ENCODE results near the gene GSTM2. TPM values are rescaled to one million over a fixed set of nuclear protein-coding genes. Genes with fewer than 3 reads are reported as not detected.

GSTM2 gene
- total and polyA plus RNA-seq, 12 donors, result 17.2 to 495 (median 63.4) TPM

- Histone ChIP-seq H3K4me1 (replicated peaks in 1 of 2) (no peaks in the 10 kb centered on the region), H3K9me3 (replicated peaks in 1 of 3) (no peaks in the 10 kb centered on the region), H3K36me3 (replicated peaks in 1 of 2) (no peaks in the 10 kb centered on the region), H3K27me3 (no peaks in the 10 kb centered on the region), H3K4me3 (no peak overlapping the region), H3K27ac (peak overlapping the region in 1 of 5 donors; percentile 10)
- intact Hi-C loops (cut with DNase I), result no loop called here
- 70 to 83% (median 75%) methylated on average over 3 of the region's 3 CpGs for WGBS, 4 donors
- no peak for TF ChIP-seq POLR2A (IDR thresholded peaks at IDR 0.05)
- TF ChIP-seq, protein P1, sequence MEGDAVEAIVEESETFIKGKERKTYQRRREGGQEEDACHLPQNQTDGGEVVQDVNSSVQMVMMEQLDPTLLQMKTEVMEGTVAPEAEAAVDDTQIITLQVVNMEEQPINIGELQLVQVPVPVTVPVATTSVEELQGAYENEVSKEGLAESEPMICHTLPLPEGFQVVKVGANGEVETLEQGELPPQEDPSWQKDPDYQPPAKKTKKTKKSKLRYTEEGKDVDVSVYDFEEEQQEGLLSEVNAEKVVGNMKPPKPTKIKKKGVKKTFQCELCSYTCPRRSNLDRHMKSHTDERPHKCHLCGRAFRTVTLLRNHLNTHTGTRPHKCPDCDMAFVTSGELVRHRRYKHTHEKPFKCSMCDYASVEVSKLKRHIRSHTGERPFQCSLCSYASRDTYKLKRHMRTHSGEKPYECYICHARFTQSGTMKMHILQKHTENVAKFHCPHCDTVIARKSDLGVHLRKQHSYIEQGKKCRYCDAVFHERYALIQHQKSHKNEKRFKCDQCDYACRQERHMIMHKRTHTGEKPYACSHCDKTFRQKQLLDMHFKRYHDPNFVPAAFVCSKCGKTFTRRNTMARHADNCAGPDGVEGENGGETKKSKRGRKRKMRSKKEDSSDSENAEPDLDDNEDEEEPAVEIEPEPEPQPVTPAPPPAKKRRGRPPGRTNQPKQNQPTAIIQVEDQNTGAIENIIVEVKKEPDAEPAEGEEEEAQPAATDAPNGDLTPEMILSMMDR (IDR thresholded peaks at IDR 0.05), result no peak
- no peak for DNase-seq
Measured at GRCh38 chr1:109716570-109717090, 48.8 kb downstream of the GSTM2 start.

DNA sequence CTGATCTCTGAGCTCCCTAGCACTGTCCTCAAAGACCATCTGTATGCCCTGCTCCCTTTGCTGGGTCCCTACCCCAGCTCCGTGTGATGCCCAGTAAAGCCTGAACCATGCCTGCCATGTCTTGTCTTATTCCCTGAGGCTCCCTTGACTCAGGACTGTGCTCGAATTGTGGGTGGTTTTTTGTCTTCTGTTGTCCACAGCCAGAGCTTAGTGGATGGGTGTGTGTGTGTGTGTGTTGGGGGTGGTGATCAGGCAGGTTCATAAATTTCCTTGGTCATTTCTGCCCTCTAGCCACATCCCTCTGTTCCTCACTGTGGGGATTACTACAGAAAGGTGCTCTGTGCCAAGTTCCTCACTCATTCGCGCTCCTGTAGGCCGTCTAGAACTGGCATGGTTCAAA, 49.9 kb downstream of the GSTM2 start:
- Histone ChIP-seq H3K9me3 (replicated peaks in 1 of 3) (no peaks in the 10 kb centered on the region), H3K4me1 (replicated peaks in 1 of 2) (no peaks in the 10 kb centered on the region), H3K36me3 (replicated peaks in 1 of 2) (no peaks in the 10 kb centered on the region), H3K4me3 (no peak overlapping the region), H3K27ac (no peak overlapping the region), H3K27me3 (no peaks in the 10 kb centered on the region)
- no peak for DNase-seq
- intact Hi-C loops (cut with DNase I), result no loop called here
- TF ChIP-seq POLR2A (IDR thresholded peaks at IDR 0.05), result no peak
- TF ChIP-seq, protein P1 (IDR thresholded peaks at IDR 0.05), result no peak
- 77 to 86% (median 85%) methylated on average over 5 of the region's 5 CpGs for WGBS, 4 donors

GRCh38 chr1:109718495-109718894, 50.6 kb downstream of the GSTM2 start:
- H3K27ac ChIP-seq, result no peak overlapping the region

DNA sequence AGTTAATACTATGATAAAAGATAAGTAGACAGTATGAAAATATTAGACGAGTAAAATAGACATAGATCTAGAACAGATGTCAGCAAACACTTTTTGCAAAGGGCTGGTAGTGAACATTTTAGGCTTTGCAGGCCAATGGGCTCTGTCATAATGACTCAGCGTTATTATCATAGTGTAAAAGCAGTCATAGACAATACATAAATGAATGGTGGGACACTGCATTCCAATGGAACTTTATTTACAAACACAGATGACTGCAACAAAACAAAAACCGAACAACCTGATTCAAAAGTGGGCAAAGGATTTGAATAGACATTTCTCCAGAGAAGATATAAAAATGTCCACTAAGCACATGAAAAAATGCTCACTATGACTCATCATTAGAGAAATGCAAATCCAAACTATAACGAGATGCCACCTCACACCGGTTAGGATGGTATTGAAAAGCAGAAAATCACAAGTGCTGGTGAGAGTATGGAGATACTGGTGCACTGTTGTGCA, 51.5 kb downstream of the GSTM2 start:
- H3K4me1 ChIP-seq (replicated peaks in 1 of 2), result no peaks in the 10 kb centered on the region
- H3K9me3 ChIP-seq (replicated peaks in 1 of 3), result no peaks in the 10 kb centered on the region
- TF ChIP-seq POLR2A (IDR thresholded peaks at IDR 0.05), result no peak
- TF ChIP-seq, protein P1 (IDR thresholded peaks at IDR 0.05), result no peak
- 73 to 82% (median 74%) methylated on average over 5 of the region's 5 CpGs for WGBS, 4 donors
- no peaks in the 10 kb centered on the region for H3K27me3 ChIP-seq
- intact Hi-C loops (cut with DNase I), result no loop called here
- no peak overlapping the region for H3K4me3 ChIP-seq
- no peak for DNase-seq
- no peak overlapping the region for H3K27ac ChIP-seq
- no peaks in the 10 kb centered on the region for H3K36me3 ChIP-seq (replicated peaks in 1 of 2)

More at GRCh38 chr1:109718495-109718894, 50.6 kb downstream of the GSTM2 start:
- Histone ChIP-seq H3K27me3 (no peaks in the 10 kb centered on the region), H3K4me1 (replicated peaks in 1 of 2) (no peaks in the 10 kb centered on the region), H3K36me3 (replicated peaks in 1 of 2) (no peaks in the 10 kb centered on the region), H3K9me3 (replicated peaks in 1 of 3) (no peaks in the 10 kb centered on the region), H3K4me3 (no peak overlapping the region)
- intact Hi-C loops (cut with DNase I), result no loop called here
- TF ChIP-seq, protein P1 (IDR thresholded peaks at IDR 0.05), result no peak
- no peak for TF ChIP-seq POLR2A (IDR thresholded peaks at IDR 0.05)
- WGBS, 4 donors, result 83 to 92% (median 88%) methylated on average over 2 of the region's 2 CpGs
- DNase-seq, result no peak

Measured in adrenal gland (tissue), 12 donors.